ENCODE data around the gene DLEU7. TPM values are rescaled to one million over a fixed set of nuclear protein-coding genes. Genes with fewer than 3 reads are reported as not detected.

The DLEU7 gene
- total RNA-seq, 1 donor from 2014 or later, result 0.43 TPM

- peaks cover 1% of the 10 kb centered on the region for H3K36me3 Mint-ChIP-seq (ENCODE audit: unreplicated experiment)
- no peak for DNase-seq (ENCODE audit: extremely low spot score, unreplicated experiment)
- TF ChIP-seq CTCF (IDR thresholded peaks at IDR 0.05), result no peak
- H3K9me3 Mint-ChIP-seq (ENCODE audit: unreplicated experiment), result peaks cover 24% of the 10 kb centered on the region
- H3K4me1 Mint-ChIP-seq (ENCODE audit: unreplicated experiment), result no peaks in the 10 kb centered on the region
- no peak overlapping the region for H3K27ac Mint-ChIP-seq (ENCODE audit: unreplicated experiment)
- peaks cover 55% of the 10 kb centered on the region for H3K27me3 Mint-ChIP-seq (ENCODE audit: unreplicated experiment)
- H3K4me3 Mint-ChIP-seq (ENCODE audit: unreplicated experiment), result no peak overlapping the region
Observed at GRCh38 chr13:50829226-50829625, 14.3 kb downstream of the DLEU7 start.

GRCh38 chr13:50826035-50826434 lies 17.5 kb downstream of the DLEU7 start:
- TF ChIP-seq CTCF (IDR thresholded peaks at IDR 0.05), result no peak
- Mint-ChIP-seq H3K4me1 (ENCODE audit: unreplicated experiment) (no peaks in the 10 kb centered on the region), H3K27ac (ENCODE audit: unreplicated experiment) (no peak overlapping the region), H3K9me3 (ENCODE audit: unreplicated experiment) (no peaks in the 10 kb centered on the region), H3K36me3 (ENCODE audit: unreplicated experiment) (no peaks in the 10 kb centered on the region), H3K4me3 (ENCODE audit: unreplicated experiment) (no peak overlapping the region), H3K27me3 (ENCODE audit: unreplicated experiment) (peaks cover 44% of the 10 kb centered on the region)
- DNase-seq (ENCODE audit: extremely low spot score, unreplicated experiment), result no peak

- DNase-seq (ENCODE audit: extremely low spot score, unreplicated experiment), result no peak
- no peak overlapping the region for H3K4me3 Mint-ChIP-seq (ENCODE audit: unreplicated experiment)
- no peak overlapping the region for H3K27ac Mint-ChIP-seq (ENCODE audit: unreplicated experiment)
- H3K9me3 Mint-ChIP-seq (ENCODE audit: unreplicated experiment), result no peaks in the 10 kb centered on the region
- no peaks in the 10 kb centered on the region for H3K36me3 Mint-ChIP-seq (ENCODE audit: unreplicated experiment)
- no peak for TF ChIP-seq CTCF (IDR thresholded peaks at IDR 0.05)
- peaks cover 4% of the 10 kb centered on the region for H3K27me3 Mint-ChIP-seq (ENCODE audit: unreplicated experiment)
- peaks cover 20% of the 10 kb centered on the region for H3K4me1 Mint-ChIP-seq (ENCODE audit: unreplicated experiment)
Observed at GRCh38 chr13:50812242-50812641, 31.2 kb downstream of the DLEU7 start.

GRCh38 chr13:50810998-50811397 lies 32.5 kb downstream of the DLEU7 start:
- Mint-ChIP-seq H3K36me3 (ENCODE audit: unreplicated experiment) (no peaks in the 10 kb centered on the region), H3K4me3 (ENCODE audit: unreplicated experiment) (no peak overlapping the region), H3K4me1 (ENCODE audit: unreplicated experiment) (peaks cover 20% of the 10 kb centered on the region), H3K27me3 (ENCODE audit: unreplicated experiment) (peaks cover 2% of the 10 kb centered on the region), H3K27ac (ENCODE audit: unreplicated experiment) (no peak overlapping the region), H3K9me3 (ENCODE audit: unreplicated experiment) (peaks cover 4% of the 10 kb centered on the region)
- no peak for TF ChIP-seq CTCF (IDR thresholded peaks at IDR 0.05)
- no peak for DNase-seq (ENCODE audit: extremely low spot score, unreplicated experiment)

GRCh38 chr13:50810468-50810867 lies 33.0 kb downstream of the DLEU7 start:
- peaks cover 20% of the 10 kb centered on the region for H3K4me1 Mint-ChIP-seq (ENCODE audit: unreplicated experiment)
- TF ChIP-seq CTCF (IDR thresholded peaks at IDR 0.05), result no peak
- no peak overlapping the region for H3K4me3 Mint-ChIP-seq (ENCODE audit: unreplicated experiment)
- peaks cover 5% of the 10 kb centered on the region for H3K9me3 Mint-ChIP-seq (ENCODE audit: unreplicated experiment)
- DNase-seq (ENCODE audit: extremely low spot score, unreplicated experiment), result no peak
- H3K27ac Mint-ChIP-seq (ENCODE audit: unreplicated experiment), result no peak overlapping the region
- H3K36me3 Mint-ChIP-seq (ENCODE audit: unreplicated experiment), result no peaks in the 10 kb centered on the region
- peaks cover 2% of the 10 kb centered on the region for H3K27me3 Mint-ChIP-seq (ENCODE audit: unreplicated experiment)
